Activated CD4-positive, CD25-positive, alpha-beta regulatory T cell treated with anti-CD3 and anti-CD28 coated beads, Interleukin-2, amount 50 U/mL, for 16 hours (primary cell): ENCODE measurements around the gene EIF1AD.
A peak's percentile ranks its signal among the peaks of the same experiment; 100 is the strongest.
"Not testable (repeated sequence)": the region's sequence is repeated elsewhere in the genome, so short reads cannot be mapped to it uniquely, and the experiment has no call there.

Source experiments
- DNase-seq: peaks from one replicate; pipeline ENCODE4 v3.0.0-alpha.2; 2020; ENCODE audit warnings: low read depth, low spot score

EIF1AD gene

GRCh38 chr11:65968600-65969482 lies 33.1 kb downstream of the EIF1AD start:
- no peak for DNase-seq

- no peak for DNase-seq
These were observed 34.5 kb downstream of the EIF1AD start for GRCh38 chr11:65967329-65967934.

DNA sequence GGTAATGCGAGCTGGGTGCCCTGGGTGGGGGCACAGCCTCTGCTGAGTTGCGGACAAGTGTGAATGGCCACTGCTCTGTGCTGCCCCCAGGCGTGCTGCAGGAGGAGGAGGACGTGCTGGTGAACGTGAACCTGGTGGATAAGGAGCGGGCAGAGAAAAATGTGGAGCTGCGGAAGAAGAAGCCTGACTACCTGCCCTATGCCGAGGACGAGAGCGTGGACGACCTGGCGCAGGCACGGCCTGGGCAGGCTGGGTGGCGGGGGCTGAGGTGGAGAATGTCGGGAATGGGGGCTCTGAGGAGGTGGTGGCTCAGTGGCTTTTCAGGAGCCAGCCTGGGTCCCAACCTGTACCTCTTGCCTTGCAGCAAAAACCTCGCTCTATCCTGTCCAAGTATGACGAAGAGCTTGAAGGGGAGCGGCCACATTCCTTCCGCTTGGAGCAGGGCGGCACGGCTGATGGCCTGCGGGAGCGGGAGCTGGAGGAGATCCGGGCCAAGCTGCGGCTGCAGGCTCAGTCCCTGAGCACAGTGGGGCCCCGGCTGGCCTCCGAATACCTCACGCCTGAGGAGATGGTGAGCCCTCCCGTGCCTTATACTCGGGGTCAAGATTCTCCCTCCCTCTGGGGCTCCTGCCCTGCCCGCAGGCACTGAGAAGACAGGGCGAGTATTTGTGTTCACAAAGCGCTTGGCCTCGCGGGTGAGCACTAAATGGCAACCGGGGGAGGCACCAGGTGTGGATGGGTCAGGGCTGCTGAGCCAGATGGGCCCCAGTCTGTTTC lies 35.8 kb downstream of the EIF1AD start:
- no peak for DNase-seq

GRCh38 chr11:65964906-65965305 lies 37.1 kb downstream of the EIF1AD start:
- DNase-seq: no peak

DNA sequence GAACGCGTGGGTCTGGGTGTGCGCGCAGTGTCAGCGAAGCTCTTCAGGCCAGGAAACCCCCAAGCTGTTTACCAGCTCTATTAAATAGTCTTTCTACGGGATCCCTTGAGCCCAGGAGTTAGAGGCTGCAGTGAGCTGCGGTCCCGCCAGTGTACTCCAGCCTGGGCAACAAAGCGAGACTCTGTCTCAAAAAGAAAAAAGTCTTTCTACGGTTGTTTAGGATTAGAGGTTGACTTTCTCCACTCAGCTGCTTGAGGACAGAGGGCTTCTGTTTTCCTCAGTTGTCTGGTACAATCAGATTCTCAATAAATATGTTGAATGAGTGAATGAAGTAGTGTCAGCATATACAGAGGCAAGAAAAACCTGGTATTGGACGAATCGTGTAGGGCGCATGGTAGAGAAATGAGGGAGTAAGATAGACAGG lies 39.8 kb downstream of the EIF1AD start:
- DNase-seq: no peak

DNA sequence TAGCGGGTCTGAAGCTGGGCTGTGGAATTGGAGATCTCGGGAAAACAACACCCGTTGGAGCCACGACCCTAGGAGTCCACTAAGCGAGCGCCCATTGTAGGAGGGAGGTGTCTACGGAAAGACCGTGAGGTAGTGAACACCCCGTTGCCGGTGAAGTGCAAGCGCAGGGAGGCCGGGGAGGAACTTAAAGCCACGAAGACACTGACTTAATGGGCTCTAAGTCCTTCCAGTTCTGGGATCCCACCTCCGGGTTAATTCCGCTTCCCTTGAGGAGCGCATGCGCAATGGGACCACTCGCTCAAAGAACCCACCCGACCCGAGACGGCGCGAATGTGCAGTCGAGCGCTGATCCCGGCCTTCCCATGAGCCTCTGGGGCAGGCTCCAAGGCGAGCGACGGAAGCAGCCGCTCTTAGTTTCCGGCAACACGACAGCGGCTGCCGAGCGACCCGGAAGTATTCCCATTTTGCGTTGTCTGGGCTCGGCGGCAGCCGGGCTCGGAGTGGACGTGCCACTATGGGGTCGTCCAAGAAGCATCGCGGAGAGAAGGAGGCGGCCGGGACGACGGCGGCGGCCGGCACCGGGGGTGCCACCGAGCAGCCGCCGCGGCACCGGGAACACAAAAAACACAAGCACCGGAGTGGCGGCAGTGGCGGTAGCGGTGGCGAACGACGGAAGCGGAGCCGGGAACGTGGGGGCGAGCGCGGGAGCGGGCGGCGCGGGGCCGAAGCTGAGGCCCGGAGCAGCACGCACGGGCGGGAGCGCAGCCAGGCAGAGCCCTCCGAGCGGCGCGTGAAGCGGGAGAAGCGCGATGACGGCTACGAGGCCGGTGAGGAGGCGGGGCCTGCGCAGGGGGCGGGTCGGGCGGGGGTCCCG lies 40.5 kb downstream of the EIF1AD start, which contains the start of gene SART1:
Gene SART1, plus strand, starts transcription at position 468 of the 874 bp plus-strand sequence. Its CDS starts 47 bp downstream, at position 515.
- DNase-seq: peak; percentile 94

DNA sequence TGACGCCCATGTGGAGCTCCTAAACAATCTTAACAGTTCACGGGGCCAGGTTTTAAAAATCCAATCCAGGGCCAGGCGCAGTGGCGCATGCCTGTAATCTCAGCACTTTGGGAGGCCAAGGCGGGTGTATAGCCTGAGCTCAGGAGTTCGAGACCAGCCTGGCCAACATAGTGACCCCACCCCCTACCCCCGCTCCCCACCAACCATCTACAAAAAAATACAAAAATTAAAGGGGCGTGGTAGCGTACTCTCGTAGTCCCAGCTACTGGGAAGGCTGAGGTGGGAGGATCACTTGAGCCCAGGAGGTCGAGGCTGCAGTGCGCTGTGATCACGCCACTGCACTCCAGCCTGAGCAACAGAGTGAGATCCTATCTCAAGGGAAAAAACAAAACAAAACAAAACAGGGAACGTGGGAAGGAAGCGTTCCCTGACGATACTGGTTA lies 41.1 kb downstream of the EIF1AD start:
- no peak for DNase-seq

GRCh38 chr11:65958774-65959420 lies 43.1 kb downstream of the EIF1AD start:
- DNase-seq: no peak

GRCh38 chr11:65958291-65958690 lies 43.7 kb downstream of the EIF1AD start:
- DNase-seq: no peak

GRCh38 chr11:65954771-65955170 lies 47.2 kb downstream of the EIF1AD start:
- no peak for DNase-seq

GRCh38 chr11:65953471-65953870 lies 48.5 kb downstream of the EIF1AD start:
- no peak for DNase-seq

DNA sequence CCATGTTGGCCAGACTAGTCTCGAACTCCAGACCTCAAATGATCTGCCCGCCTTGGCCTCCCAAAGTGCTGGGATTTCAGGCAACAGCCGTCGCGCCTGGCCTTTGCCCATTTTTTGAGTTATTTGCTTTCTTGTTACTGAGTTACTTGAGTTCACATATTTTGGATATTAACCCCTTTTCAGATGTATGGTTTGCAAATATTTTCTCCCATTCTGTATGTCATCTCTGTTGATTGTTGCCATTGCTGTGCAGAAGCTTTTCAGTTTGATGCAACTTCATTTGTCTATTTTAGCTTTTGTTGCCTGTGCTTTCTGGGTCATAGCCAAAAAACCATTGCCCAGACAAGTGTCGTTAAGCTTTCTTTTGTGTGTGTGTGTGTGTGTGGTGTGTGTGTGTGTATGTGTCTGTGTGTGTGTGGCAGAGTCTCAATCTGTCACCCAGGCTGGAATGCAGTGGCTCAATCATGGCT lies 49.9 kb downstream of the EIF1AD start:
- DNase-seq: no peak

DNA sequence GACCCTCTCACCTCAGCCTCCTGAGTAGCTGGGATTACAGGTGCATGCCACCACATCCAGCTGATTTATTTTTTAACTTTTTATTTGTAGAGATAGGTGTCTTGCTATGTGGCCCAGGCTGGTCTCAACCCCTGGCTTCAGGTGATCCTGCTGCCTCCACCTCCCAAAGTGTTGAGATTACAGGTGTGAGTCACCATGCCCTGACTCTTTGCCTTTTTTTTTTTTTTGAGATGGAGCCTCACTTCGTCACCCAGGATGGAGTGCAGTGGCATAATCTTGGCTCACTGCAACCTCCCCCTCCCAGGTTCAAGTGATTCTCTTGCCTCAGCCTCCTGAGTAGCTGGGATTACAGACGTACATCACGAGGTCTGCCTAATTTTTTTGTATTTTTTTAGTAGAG lies 50.3 kb downstream of the EIF1AD start:
- not testable (repeated sequence) for DNase-seq

DNA sequence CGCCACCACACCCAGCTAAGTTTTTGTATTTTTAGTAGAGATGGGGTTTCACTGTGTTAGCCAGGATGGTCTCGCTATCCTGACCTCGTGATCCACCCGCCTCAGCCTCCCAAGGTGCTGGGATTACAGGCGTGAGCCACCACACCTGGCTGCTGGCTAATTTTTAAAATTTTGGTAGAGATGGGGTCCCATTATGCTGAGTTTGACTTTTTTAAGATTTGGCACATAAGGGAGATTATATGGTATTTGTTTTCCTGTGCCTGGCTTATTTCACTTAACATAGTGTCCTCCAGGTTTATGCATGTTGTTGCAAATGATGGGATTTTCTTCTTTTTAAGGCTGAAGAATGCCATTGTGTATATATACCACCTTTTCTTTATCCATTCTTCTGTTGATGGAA lies 51.2 kb downstream of the EIF1AD start:
- not testable (repeated sequence) for DNase-seq

DNA sequence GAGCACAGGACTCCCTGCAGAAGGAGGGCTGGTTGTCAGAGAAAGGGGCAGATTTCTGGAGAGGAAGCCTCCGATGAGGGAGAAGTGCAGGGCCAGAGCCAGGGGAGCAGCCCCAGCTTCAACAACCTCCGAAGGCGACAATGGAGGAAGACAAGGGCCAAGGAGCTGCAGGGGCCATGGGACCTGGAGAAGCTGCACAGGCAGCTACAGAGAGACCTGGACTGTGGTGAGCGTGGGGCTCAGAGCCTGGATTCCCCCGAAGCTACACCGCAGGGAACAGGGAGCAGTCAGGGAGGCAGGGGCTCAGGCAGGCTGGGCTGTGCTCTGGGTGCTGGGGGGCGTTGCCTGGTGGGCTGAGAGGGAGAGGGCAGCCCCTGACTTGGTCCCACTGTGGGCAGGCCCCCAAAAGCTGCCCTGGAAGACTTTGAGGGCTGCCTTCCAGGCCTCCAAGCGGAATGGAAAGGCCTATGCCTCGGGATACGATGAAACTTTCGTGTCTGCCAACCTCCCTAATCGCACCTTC lies 54.3 kb downstream of the EIF1AD start:
- DNase-seq: no peak

DNA sequence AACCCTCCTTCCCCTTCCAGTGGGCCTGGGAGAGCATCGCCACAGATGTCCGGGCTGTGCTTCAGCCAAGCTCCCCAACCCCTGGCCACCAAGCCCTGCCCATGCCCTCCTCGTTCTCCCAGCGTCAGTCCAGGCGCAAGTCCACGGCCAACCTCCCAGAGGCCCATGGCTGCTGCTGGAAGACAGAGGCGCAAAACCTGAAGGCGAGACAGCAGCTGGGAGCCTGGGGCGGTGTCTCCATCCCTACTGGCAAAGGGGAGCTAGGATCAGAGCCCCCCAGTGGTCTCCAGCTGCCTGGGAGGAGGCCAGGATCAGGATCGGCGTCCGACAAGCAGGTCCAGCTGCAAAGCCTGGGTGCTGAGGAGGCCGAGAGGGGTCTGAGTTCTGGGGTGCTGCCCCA lies 54.8 kb downstream of the EIF1AD start:
- DNase-seq: no peak

- DNase-seq: no peak
These were observed 55.3 kb downstream of the EIF1AD start for GRCh38 chr11:65946655-65947054.
